Neuronal stem cell (in vitro differentiated cells): Measurements from ENCODE around the gene CD22.

Experiments used
- DNase-seq: peaks from one replicate; pipeline ENCODE4 v3.0.0-alpha.2; 2013; ENCODE audit warnings: low spot score
- H2AFZ ChIP-seq: one replicate; pipeline ENCODE4 v1.6.1; 2013; ENCODE audit warnings: mild to moderate bottlenecking, low read length, inconsistent platforms
- H2AK5ac ChIP-seq: 2 replicates; pipeline ENCODE4 v1.6.1; 2013; ENCODE audit warnings: low read depth, mild to moderate bottlenecking, inconsistent platforms, low read length, moderate library complexity, mixed read lengths
- H2BK120ac ChIP-seq: 2 replicates; pipeline ENCODE4 v1.6.1; 2013; ENCODE audit warnings: low read depth, mild to moderate bottlenecking, inconsistent platforms, low read length, moderate library complexity, mixed read lengths
- H2BK12ac ChIP-seq: one replicate; pipeline ENCODE4 v1.6.1; 2013; ENCODE audit warnings: low read length, inconsistent platforms
- H2BK15ac ChIP-seq: 2 replicates; pipeline ENCODE4 v1.6.1; 2013; ENCODE audit warnings: mild to moderate bottlenecking, low read length, inconsistent platforms, mixed read lengths
- H2BK5ac ChIP-seq: one replicate; pipeline ENCODE4 v1.6.1; 2013; ENCODE audit warnings: inconsistent platforms, mild to moderate bottlenecking, low read length, moderate library complexity
- H3K14ac ChIP-seq: one replicate; pipeline ENCODE4 v1.6.1; 2013; ENCODE audit warnings: low read length, inconsistent platforms
- H3K18ac ChIP-seq: 2 replicates; pipeline ENCODE4 v1.6.1; 2013; ENCODE audit warnings: low read length, inconsistent platforms
- H3K23ac ChIP-seq: 2 replicates; pipeline ENCODE4 v1.6.1; 2013; ENCODE audit warnings: low read depth, mild to moderate bottlenecking, mixed read lengths, low read length, inconsistent platforms; ENCODE audit not compliant: poor library complexity
- H3K27ac ChIP-seq: replicated peaks from 3 replicates; pipeline ENCODE4 v1.5.1; 2013; ENCODE audit warnings: low read length, inconsistent platforms
- H3K27me3 ChIP-seq, 3 experiments: 2 replicates each; pipeline ENCODE4 v1.6.1; 2013; ENCODE audit warnings: low read length in 3 of 3, mild to moderate bottlenecking in 2 of 3, inconsistent platforms in 1 of 3, low read depth in 1 of 3, mixed read lengths in 1 of 3, moderate library complexity in 1 of 3; ENCODE audit not compliant: control insufficient read depth in 3 of 3, insufficient read depth in 3 of 3
- H3K36me3 ChIP-seq, 2 donors: replicated peaks in 1 of 2; 2 replicates each; pipeline ENCODE4 v1.6.1; 2013; ENCODE audit warnings: low read length in 2 of 2; ENCODE audit not compliant: control insufficient read depth in 2 of 2, insufficient read depth in 2 of 2
- H3K4ac ChIP-seq: 2 replicates; pipeline ENCODE4 v1.6.1; 2013; ENCODE audit warnings: inconsistent platforms, mild to moderate bottlenecking, low read length, moderate library complexity
- H3K4me1 ChIP-seq, 2 donors: 1 replicate in 1 of 2; 2 replicates in 1 of 2; pipeline ENCODE4 v1.6.1; 2013; ENCODE audit warnings: low read length in 2 of 2, low read depth in 1 of 2; ENCODE audit not compliant: control insufficient read depth in 2 of 2, insufficient read depth in 1 of 2
- H3K4me2 ChIP-seq: one replicate; pipeline ENCODE4 v1.6.1; 2013; ENCODE audit warnings: mild to moderate bottlenecking, low read length, inconsistent platforms; ENCODE audit not compliant: insufficient read depth, poor library complexity, severe bottlenecking
- H3K4me3 ChIP-seq, 2 donors: 2 replicates each; pipeline ENCODE4 v1.5.1; 2013; ENCODE audit warnings: low read length in 2 of 2, mild to moderate bottlenecking in 2 of 2, inconsistent platforms in 1 of 2, moderate library complexity in 1 of 2
- H3K79me1 ChIP-seq: one replicate; pipeline ENCODE4 v1.6.1; 2013; ENCODE audit warnings: low read depth, mild to moderate bottlenecking, inconsistent platforms, low read length, moderate library complexity
- H3K9ac ChIP-seq: one replicate; pipeline ENCODE4 v1.6.1; 2013; ENCODE audit warnings: mild to moderate bottlenecking, low read depth, low read length, inconsistent platforms; ENCODE audit not compliant: poor library complexity
- H3K9me3 ChIP-seq, 2 donors: replicated peaks in 1 of 2; 2 replicates each; pipeline versions ENCODE3 to v1.6.1; 2013; ENCODE audit warnings: low read length in 2 of 2, mild to moderate bottlenecking in 2 of 2, inconsistent platforms in 1 of 2, low read depth in 1 of 2, mixed read lengths in 1 of 2, moderate library complexity in 1 of 2; ENCODE audit not compliant: control insufficient read depth in 2 of 2, insufficient read depth in 1 of 2
- H4K8ac ChIP-seq: one replicate; pipeline ENCODE4 v1.6.1; 2013; ENCODE audit warnings: low read depth, mild to moderate bottlenecking, inconsistent platforms, low read length, moderate library complexity
- H4K91ac ChIP-seq: one replicate; pipeline ENCODE4 v1.6.1; 2013; ENCODE audit warnings: low read length, low read depth, mild to moderate bottlenecking, inconsistent platforms; ENCODE audit not compliant: poor library complexity
- WGBS, 2 donors: extraction: QIAGEN DNeasy Blood & Tissue Kit; methylation state at CpG; one replicate each; pipeline ENCODE4 v1.1.7; 2013; ENCODE audit warnings: missing lambda C conversion rate in 2 of 2, mixed read lengths in 1 of 2; ENCODE audit not compliant: insufficient read length in 2 of 2, insufficient replicate concordance in 1 of 2; ENCODE audit errors: extremely low coverage in 2 of 2; 5-methylcytosine and 5-hydroxymethylcytosine counted together

The CD22 gene

DNA sequence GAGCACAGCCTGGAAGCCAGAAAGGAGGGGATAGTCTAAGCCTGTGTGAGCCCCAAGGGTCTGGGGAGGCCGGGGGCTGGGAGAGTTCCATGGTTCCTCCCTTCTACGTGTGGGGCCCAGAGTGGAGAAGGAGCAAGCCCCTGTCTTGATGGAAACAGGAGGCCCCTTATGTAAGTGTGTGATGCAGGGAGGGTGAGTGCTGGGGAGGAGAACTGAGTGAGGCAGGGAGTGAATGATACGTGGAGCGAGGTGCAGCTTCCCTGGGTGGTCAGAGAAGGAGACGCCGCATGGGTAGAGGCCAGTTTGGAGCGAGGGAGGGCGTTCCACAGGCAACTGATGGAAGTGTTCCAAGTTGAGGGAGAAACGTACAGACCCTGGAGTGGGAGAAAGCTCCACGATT is 21.1 kb upstream of the CD22 start:
- H3K79me1 ChIP-seq: no peaks in the 10 kb centered on the region
- H3K4me1 ChIP-seq: peaks cover 4% of the 10 kb centered on the region in 2 donors
- no peak overlapping the region for H4K8ac ChIP-seq
- no peak overlapping the region for H2BK15ac ChIP-seq
- no peak overlapping the region for H2AFZ ChIP-seq
- no peak overlapping the region for H3K27ac ChIP-seq
- H3K18ac ChIP-seq: no peak overlapping the region
- no peak overlapping the region for H2BK12ac ChIP-seq
- H2AK5ac ChIP-seq: peak overlapping the region; percentile 44
- no peak overlapping the region for H3K23ac ChIP-seq
- H4K91ac ChIP-seq: no peak overlapping the region
- no CpG with 5 or more reads among the region's 10 CpGs for WGBS, 2 donors
- peaks cover 0 to 2% of the 10 kb centered on the region in 2 donors for H3K9me3 ChIP-seq
- H3K36me3 ChIP-seq: no peaks in the 10 kb centered on the region
- H3K4me2 ChIP-seq: no peak overlapping the region
- H3K4ac ChIP-seq: no peak overlapping the region
- no peak overlapping the region for H3K14ac ChIP-seq
- H2BK120ac ChIP-seq: no peak overlapping the region
- H2BK5ac ChIP-seq: no peak overlapping the region
- DNase-seq: no peak
- H3K4me3 ChIP-seq: no peak overlapping the region
- peaks cover 0 to 13% (median 0%) of the 10 kb centered on the region in 3 experiments for H3K27me3 ChIP-seq
- H3K9ac ChIP-seq: peak overlapping the region; percentile 7

DNA sequence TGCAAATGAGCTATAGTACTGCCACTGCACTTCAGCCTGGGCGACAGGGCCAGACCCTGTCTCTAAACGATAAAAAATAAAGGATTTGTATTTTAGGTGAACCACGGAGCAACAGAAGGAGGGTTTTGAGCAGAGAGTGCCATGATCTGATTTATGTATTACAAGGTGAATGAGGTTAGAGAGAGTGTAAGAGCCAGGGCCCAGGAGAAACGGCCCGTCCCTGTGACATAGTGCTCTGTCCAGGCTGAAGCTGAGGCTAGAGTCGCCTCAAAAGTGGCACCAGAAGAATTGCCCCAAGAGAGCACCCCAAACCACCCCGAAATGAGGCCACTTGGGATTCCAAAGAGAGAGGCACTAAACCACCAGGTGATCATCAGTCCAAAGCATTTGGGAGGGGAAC is 20.1 kb upstream of the CD22 start:
- H2AK5ac ChIP-seq: no peak overlapping the region
- no peaks in the 10 kb centered on the region for H3K79me1 ChIP-seq
- H2BK5ac ChIP-seq: no peak overlapping the region
- H3K18ac ChIP-seq: no peak overlapping the region
- no peak overlapping the region for H4K91ac ChIP-seq
- no CpG with 5 or more reads among the region's 7 CpGs for WGBS, 2 donors
- peaks cover 4% of the 10 kb centered on the region in 2 donors for H3K4me1 ChIP-seq
- DNase-seq: no peak
- no peak overlapping the region for H2AFZ ChIP-seq
- H3K9me3 ChIP-seq: peaks cover 0 to 2% of the 10 kb centered on the region in 2 donors
- H3K4me2 ChIP-seq: no peak overlapping the region
- H2BK12ac ChIP-seq: no peak overlapping the region
- no peak overlapping the region for H3K4me3 ChIP-seq
- no peak overlapping the region for H4K8ac ChIP-seq
- H3K36me3 ChIP-seq: no peaks in the 10 kb centered on the region
- H2BK15ac ChIP-seq: no peak overlapping the region
- no peak overlapping the region for H3K23ac ChIP-seq
- no peak overlapping the region for H2BK120ac ChIP-seq
- no peak overlapping the region for H3K14ac ChIP-seq
- H3K27ac ChIP-seq: no peak overlapping the region
- no peak overlapping the region for H3K9ac ChIP-seq
- H3K27me3 ChIP-seq: peaks cover 0 to 13% (median 0%) of the 10 kb centered on the region in 3 experiments
- no peak overlapping the region for H3K4ac ChIP-seq

DNA sequence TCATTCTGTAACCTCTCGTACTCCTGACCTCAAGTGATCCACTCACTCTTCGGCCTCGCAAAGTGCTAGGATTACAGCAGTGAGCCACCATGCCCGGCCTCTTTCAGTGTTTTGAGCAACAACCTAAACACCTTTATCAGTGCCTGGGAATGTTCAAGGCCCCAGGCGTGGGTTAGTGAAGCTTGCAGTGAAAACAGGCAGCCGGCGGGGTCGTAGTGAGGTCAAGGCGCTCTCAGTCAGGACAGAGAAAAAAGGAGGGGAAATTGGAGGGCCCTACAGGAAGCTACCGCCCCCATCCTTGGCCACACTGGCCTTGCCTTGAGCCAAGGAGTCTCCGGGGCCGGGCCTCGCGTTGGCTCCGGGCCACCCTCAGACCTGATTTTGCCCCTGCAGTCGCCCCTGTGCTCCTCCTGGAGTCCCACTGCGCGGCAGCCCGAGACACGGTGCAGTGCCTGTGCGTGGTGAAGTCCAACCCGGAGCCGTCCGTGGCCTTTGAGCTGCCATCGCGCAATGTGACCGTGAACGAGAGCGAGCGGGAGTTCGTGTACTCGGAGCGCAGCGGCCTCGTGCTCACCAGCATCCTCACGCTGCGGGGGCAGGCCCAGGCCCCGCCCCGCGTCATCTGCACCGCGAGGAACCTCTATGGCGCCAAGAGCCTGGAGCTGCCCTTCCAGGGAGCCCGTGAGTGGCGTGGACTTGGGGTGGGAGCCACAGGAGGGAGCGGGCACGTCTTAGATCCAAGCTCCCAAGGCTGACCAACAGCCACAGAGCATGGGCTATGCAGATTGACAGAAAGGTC is 19.3 kb upstream of the CD22 start:
- WGBS, 2 donors: no CpG with 5 or more reads among the region's 47 CpGs
- H2BK12ac ChIP-seq: peak overlapping the region; percentile 41
- peaks cover 4% of the 10 kb centered on the region in 2 donors for H3K4me1 ChIP-seq
- H4K91ac ChIP-seq: no peak overlapping the region
- H3K4me2 ChIP-seq: peak overlapping the region; percentile 11
- H3K4me3 ChIP-seq: no peak overlapping the region
- H2BK5ac ChIP-seq: no peak overlapping the region
- no peak overlapping the region for H3K9ac ChIP-seq
- H3K14ac ChIP-seq: peak overlapping the region; percentile 31
- DNase-seq: no peak
- peaks cover 0 to 2% of the 10 kb centered on the region in 2 donors for H3K9me3 ChIP-seq
- H2BK120ac ChIP-seq: no peak overlapping the region
- peak overlapping the region; percentile 88 for H2AK5ac ChIP-seq
- H3K79me1 ChIP-seq: no peaks in the 10 kb centered on the region
- H3K4ac ChIP-seq: no peak overlapping the region
- H3K27me3 ChIP-seq: peaks cover 0 to 13% (median 0%) of the 10 kb centered on the region in 3 experiments
- H4K8ac ChIP-seq: no peak overlapping the region
- peak overlapping the region; percentile 85 for H3K18ac ChIP-seq
- peak overlapping the region; percentile 85 for H3K23ac ChIP-seq
- H3K27ac ChIP-seq: no peak overlapping the region
- peak overlapping the region; percentile 18 for H2AFZ ChIP-seq
- H2BK15ac ChIP-seq: peak overlapping the region; percentile 26
- no peaks in the 10 kb centered on the region for H3K36me3 ChIP-seq

DNA sequence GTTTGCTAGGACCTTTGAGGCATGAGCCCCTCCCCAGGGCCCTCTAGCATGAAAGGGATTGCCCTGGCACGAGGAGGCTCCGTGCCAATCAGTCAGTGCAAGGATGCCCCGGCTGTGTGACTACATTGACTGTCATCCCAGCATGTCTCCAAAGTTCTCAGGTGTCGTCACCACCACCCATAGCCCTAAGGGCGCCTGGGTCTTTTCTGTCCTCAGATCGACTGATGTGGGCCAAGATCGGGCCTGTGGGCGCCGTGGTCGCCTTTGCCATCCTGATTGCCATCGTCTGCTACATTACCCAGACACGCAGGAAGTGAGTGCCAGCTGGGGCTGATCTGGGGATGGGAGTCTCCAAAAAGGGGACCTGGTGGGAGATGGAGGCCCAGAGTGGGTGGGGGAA is 18.7 kb upstream of the CD22 start:
- no peaks in the 10 kb centered on the region for H3K79me1 ChIP-seq
- H3K4me1 ChIP-seq: peaks cover 4% of the 10 kb centered on the region in 2 donors
- H3K23ac ChIP-seq: no peak overlapping the region
- no peak overlapping the region for H2AFZ ChIP-seq
- H2BK15ac ChIP-seq: no peak overlapping the region
- no peaks in the 10 kb centered on the region for H3K36me3 ChIP-seq
- H2BK12ac ChIP-seq: no peak overlapping the region
- H3K9ac ChIP-seq: no peak overlapping the region
- H3K18ac ChIP-seq: no peak overlapping the region
- no peak overlapping the region for H3K14ac ChIP-seq
- H3K9me3 ChIP-seq: peaks cover 0 to 1% of the 10 kb centered on the region in 2 donors
- WGBS, 2 donors: no CpG with 5 or more reads among the region's 12 CpGs
- H2BK5ac ChIP-seq: no peak overlapping the region
- H3K27ac ChIP-seq: no peak overlapping the region
- peak overlapping the region; percentile 88 for H2AK5ac ChIP-seq
- no peak overlapping the region for H3K4ac ChIP-seq
- DNase-seq: no peak
- H2BK120ac ChIP-seq: no peak overlapping the region
- H3K27me3 ChIP-seq: peaks cover 0 to 13% (median 0%) of the 10 kb centered on the region in 3 experiments
- no peak overlapping the region for H3K4me3 ChIP-seq
- no peak overlapping the region for H4K91ac ChIP-seq
- no peak overlapping the region for H3K4me2 ChIP-seq
- H4K8ac ChIP-seq: no peak overlapping the region
